ENCODE data around the gene GCM1. TPM values are rescaled to one million over a fixed set of nuclear protein-coding genes. Genes with fewer than 3 reads are reported as not detected.

Gene GCM1
- 0.21 TPM for total RNA-seq

GRCh38 chr6:53148684-53149083 is at the start of gene GCM1:
TSS of gene GCM1 (minus strand) at chr6:53148841. CDS start at chr6:53145632, 3,209 bp downstream.
- H3K4me3 ChIP-seq (ENCODE audit: low read length): no peak within 1 kb of the TSS
- no peaks in the 10 kb centered on the region for H3K4me1 ChIP-seq (ENCODE audit: insufficient read depth, low read length)
- H3K27me3 ChIP-seq (ENCODE audit: insufficient read depth, low read length): no peaks in the 10 kb centered on the region
- no peaks in the 10 kb centered on the region for H3K9me3 ChIP-seq (ENCODE audit: low read depth, low read length)

- no peaks in the 10 kb centered on the region for H3K27me3 ChIP-seq (ENCODE audit: insufficient read depth, low read length)
- no peaks in the 10 kb centered on the region for H3K9me3 ChIP-seq (ENCODE audit: low read depth, low read length)
- H3K4me1 ChIP-seq (ENCODE audit: insufficient read depth, low read length): peaks cover 46% of the 10 kb centered on the region
- H3K4me3 ChIP-seq (ENCODE audit: low read length): no peak overlapping the region
Measured at GRCh38 chr6:53197553-53197952, 48.9 kb upstream of the GCM1 start.

- no peaks in the 10 kb centered on the region for H3K27me3 ChIP-seq (ENCODE audit: insufficient read depth, low read length)
- no peaks in the 10 kb centered on the region for H3K9me3 ChIP-seq (ENCODE audit: low read depth, low read length)
- no peak overlapping the region for H3K4me3 ChIP-seq (ENCODE audit: low read length)
- H3K4me1 ChIP-seq (ENCODE audit: insufficient read depth, low read length): peaks cover 33% of the 10 kb centered on the region
Measured at GRCh38 chr6:53195048-53195447, 46.4 kb upstream of the GCM1 start.

GRCh38 chr6:53192682-53193188 is 44.1 kb upstream of the GCM1 start:
- H3K4me1 ChIP-seq (ENCODE audit: insufficient read depth, low read length): peaks cover 22% of the 10 kb centered on the region
- H3K9me3 ChIP-seq (ENCODE audit: low read depth, low read length): no peaks in the 10 kb centered on the region
- H3K27me3 ChIP-seq (ENCODE audit: insufficient read depth, low read length): no peaks in the 10 kb centered on the region
- H3K4me3 ChIP-seq (ENCODE audit: low read length): no peak overlapping the region

GRCh38 chr6:53189554-53189953 is 40.9 kb upstream of the GCM1 start:
- Histone ChIP-seq H3K4me3 (ENCODE audit: low read length) (no peak overlapping the region), H3K4me1 (ENCODE audit: insufficient read depth, low read length) (peaks cover 25% of the 10 kb centered on the region), H3K27me3 (ENCODE audit: insufficient read depth, low read length) (no peaks in the 10 kb centered on the region), H3K9me3 (ENCODE audit: low read depth, low read length) (no peaks in the 10 kb centered on the region)

GRCh38 chr6:53188833-53189232 is 40.2 kb upstream of the GCM1 start:
- H3K9me3 ChIP-seq (ENCODE audit: low read depth, low read length): no peaks in the 10 kb centered on the region
- no peak overlapping the region for H3K4me3 ChIP-seq (ENCODE audit: low read length)
- H3K27me3 ChIP-seq (ENCODE audit: insufficient read depth, low read length): no peaks in the 10 kb centered on the region
- H3K4me1 ChIP-seq (ENCODE audit: insufficient read depth, low read length): peaks cover 25% of the 10 kb centered on the region

GRCh38 chr6:53180678-53181077 is 32.0 kb upstream of the GCM1 start:
- Histone ChIP-seq H3K27me3 (ENCODE audit: insufficient read depth, low read length) (no peaks in the 10 kb centered on the region), H3K4me1 (ENCODE audit: insufficient read depth, low read length) (peaks cover 10% of the 10 kb centered on the region), H3K9me3 (ENCODE audit: low read depth, low read length) (no peaks in the 10 kb centered on the region), H3K4me3 (ENCODE audit: low read length) (no peak overlapping the region)

- Histone ChIP-seq H3K9me3 (ENCODE audit: low read depth, low read length) (no peaks in the 10 kb centered on the region), H3K27me3 (ENCODE audit: insufficient read depth, low read length) (no peaks in the 10 kb centered on the region), H3K4me3 (ENCODE audit: low read length) (no peak overlapping the region), H3K4me1 (ENCODE audit: insufficient read depth, low read length) (peaks cover 10% of the 10 kb centered on the region)
Measured at GRCh38 chr6:53179961-53180651, 31.5 kb upstream of the GCM1 start.

- Histone ChIP-seq H3K9me3 (ENCODE audit: low read depth, low read length) (no peaks in the 10 kb centered on the region), H3K4me1 (ENCODE audit: insufficient read depth, low read length) (peaks cover 10% of the 10 kb centered on the region), H3K4me3 (ENCODE audit: low read length) (no peak overlapping the region), H3K27me3 (ENCODE audit: insufficient read depth, low read length) (no peaks in the 10 kb centered on the region)
Measured at GRCh38 chr6:53178837-53179432, 30.3 kb upstream of the GCM1 start.

- Histone ChIP-seq H3K4me1 (ENCODE audit: insufficient read depth, low read length) (peaks cover 12% of the 10 kb centered on the region), H3K27me3 (ENCODE audit: insufficient read depth, low read length) (no peaks in the 10 kb centered on the region), H3K9me3 (ENCODE audit: low read depth, low read length) (no peaks in the 10 kb centered on the region), H3K4me3 (ENCODE audit: low read length) (no peak overlapping the region)
Measured at GRCh38 chr6:53175027-53175426, 26.4 kb upstream of the GCM1 start.

- Histone ChIP-seq H3K27me3 (ENCODE audit: insufficient read depth, low read length) (no peaks in the 10 kb centered on the region), H3K9me3 (ENCODE audit: low read depth, low read length) (no peaks in the 10 kb centered on the region), H3K4me1 (ENCODE audit: insufficient read depth, low read length) (peaks cover 8% of the 10 kb centered on the region), H3K4me3 (ENCODE audit: low read length) (no peak overlapping the region)
Measured at GRCh38 chr6:53172468-53172803, 23.8 kb upstream of the GCM1 start.

GRCh38 chr6:53171605-53172467 is 23.2 kb upstream of the GCM1 start:
- no peaks in the 10 kb centered on the region for H3K27me3 ChIP-seq (ENCODE audit: insufficient read depth, low read length)
- no peaks in the 10 kb centered on the region for H3K9me3 ChIP-seq (ENCODE audit: low read depth, low read length)
- peaks cover 8% of the 10 kb centered on the region for H3K4me1 ChIP-seq (ENCODE audit: insufficient read depth, low read length)
- no peak overlapping the region for H3K4me3 ChIP-seq (ENCODE audit: low read length)

- H3K4me1 ChIP-seq (ENCODE audit: insufficient read depth, low read length): peaks cover 8% of the 10 kb centered on the region
- H3K27me3 ChIP-seq (ENCODE audit: insufficient read depth, low read length): no peaks in the 10 kb centered on the region
- no peaks in the 10 kb centered on the region for H3K9me3 ChIP-seq (ENCODE audit: low read depth, low read length)
- H3K4me3 ChIP-seq (ENCODE audit: low read length): no peak overlapping the region
Measured at GRCh38 chr6:53168516-53169267, 20.1 kb upstream of the GCM1 start.

- H3K4me3 ChIP-seq (ENCODE audit: low read length): no peak overlapping the region
- no peaks in the 10 kb centered on the region for H3K27me3 ChIP-seq (ENCODE audit: insufficient read depth, low read length)
- H3K9me3 ChIP-seq (ENCODE audit: low read depth, low read length): no peaks in the 10 kb centered on the region
- H3K4me1 ChIP-seq (ENCODE audit: insufficient read depth, low read length): peaks cover 5% of the 10 kb centered on the region
Measured at GRCh38 chr6:53165293-53165692, 16.7 kb upstream of the GCM1 start.

GRCh38 chr6:53162606-53163005 is 14.0 kb upstream of the GCM1 start:
- H3K4me1 ChIP-seq (ENCODE audit: insufficient read depth, low read length): peaks cover 5% of the 10 kb centered on the region
- no peak overlapping the region for H3K4me3 ChIP-seq (ENCODE audit: low read length)
- no peaks in the 10 kb centered on the region for H3K9me3 ChIP-seq (ENCODE audit: low read depth, low read length)
- H3K27me3 ChIP-seq (ENCODE audit: insufficient read depth, low read length): no peaks in the 10 kb centered on the region
